HG03039 (cell line): ENCODE results near the gene GLB1L3.
"Not testable (repeated sequence)": the region's sequence is repeated elsewhere in the genome, so short reads cannot be mapped to it uniquely, and the experiment has no call there.

Experiments
- ATAC-seq: cut with Tn5 transposase; IDR thresholded peaks from one replicate; pipeline ENCODE4 v1.9.1; 2021; ENCODE audit warnings: mild to moderate bottlenecking, moderate library complexity; ENCODE audit not compliant: unreplicated experiment

The GLB1L3 gene

GRCh38 chr11:134273317-134273712 lies 2.9 kb upstream of the GLB1L3 start:
- no peak for ATAC-seq

- no peak for ATAC-seq
Observed at GRCh38 chr11:134275188-134275533, 1.0 kb upstream of the GLB1L3 start.

GRCh38 chr11:134276396-134277182 lies 410 bp downstream of the GLB1L3 start:
- ATAC-seq: no peak

GRCh38 chr11:134277183-134278001 lies 1.2 kb downstream of the GLB1L3 start:
- no peak for ATAC-seq

GRCh38 chr11:134278356-134278755 lies 2.2 kb downstream of the GLB1L3 start:
- ATAC-seq: no peak

- not testable (repeated sequence) for ATAC-seq
Observed at GRCh38 chr11:134281635-134282034, 5.5 kb downstream of the GLB1L3 start.

GRCh38 chr11:134282121-134283045 lies 6.2 kb downstream of the GLB1L3 start:
- no peak for ATAC-seq

- no peak for ATAC-seq
Observed at GRCh38 chr11:134283461-134284230, 7.5 kb downstream of the GLB1L3 start.

GRCh38 chr11:134284349-134284748 lies 8.2 kb downstream of the GLB1L3 start:
- not testable (repeated sequence) for ATAC-seq

GRCh38 chr11:134287561-134287960 lies 11.4 kb downstream of the GLB1L3 start:
- ATAC-seq: no peak

- ATAC-seq: no peak
Observed at GRCh38 chr11:134288486-134288885, 12.3 kb downstream of the GLB1L3 start.

GRCh38 chr11:134289167-134289566 lies 13.0 kb downstream of the GLB1L3 start:
- ATAC-seq: no peak

- no peak for ATAC-seq
Observed at GRCh38 chr11:134289789-134290188, 13.6 kb downstream of the GLB1L3 start.

- ATAC-seq: no peak
Observed at GRCh38 chr11:134290646-134291045, 14.5 kb downstream of the GLB1L3 start.

- no peak for ATAC-seq
Observed at GRCh38 chr11:134291196-134291595, 15.0 kb downstream of the GLB1L3 start.

GRCh38 chr11:134292661-134293060 lies 16.5 kb downstream of the GLB1L3 start:
- ATAC-seq: no peak

- no peak for ATAC-seq
Observed at GRCh38 chr11:134293119-134294113, 17.2 kb downstream of the GLB1L3 start.

- ATAC-seq: no peak
Observed at GRCh38 chr11:134294664-134295063, 18.5 kb downstream of the GLB1L3 start.

GRCh38 chr11:134312223-134312622 lies 36.0 kb downstream of the GLB1L3 start:
- no peak for ATAC-seq
